HG03439 (cell line): Measurements from ENCODE around the gene PACRG.

Source experiments
- ATAC-seq: cut with Tn5 transposase; IDR thresholded peaks from one replicate; pipeline ENCODE4 v1.9.1; 2021; ENCODE audit warnings: mild to moderate bottlenecking, moderate library complexity; ENCODE audit not compliant: unreplicated experiment

The PACRG gene

DNA sequence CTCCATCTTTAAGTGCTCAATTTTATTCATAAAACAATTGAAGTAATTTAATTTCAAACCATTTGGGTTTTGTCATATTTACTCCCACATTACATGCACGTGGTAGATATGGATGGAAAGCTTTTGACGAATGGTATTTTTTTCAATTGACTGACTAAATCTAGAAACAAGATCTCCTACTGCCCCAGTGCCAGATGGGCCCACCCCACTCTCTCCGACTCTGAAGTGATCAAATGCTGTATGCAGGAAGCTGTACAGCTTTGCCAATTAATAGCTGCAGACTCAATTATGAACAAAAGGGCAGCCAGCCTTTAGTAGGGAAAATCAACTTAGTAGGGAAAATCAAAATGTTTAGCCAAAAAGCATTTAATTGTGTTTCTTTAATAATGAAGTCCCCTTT lies 46.2 kb downstream of the PACRG start:
- ATAC-seq: no peak

GRCh38 chr6:162777091-162777490 lies 49.3 kb downstream of the PACRG start:
- ATAC-seq: no peak

- no peak for ATAC-seq
Measured at GRCh38 chr6:162778603-162779002, 50.8 kb downstream of the PACRG start.

- ATAC-seq: no peak
Measured at GRCh38 chr6:162785632-162786242, 58.0 kb downstream of the PACRG start.

DNA sequence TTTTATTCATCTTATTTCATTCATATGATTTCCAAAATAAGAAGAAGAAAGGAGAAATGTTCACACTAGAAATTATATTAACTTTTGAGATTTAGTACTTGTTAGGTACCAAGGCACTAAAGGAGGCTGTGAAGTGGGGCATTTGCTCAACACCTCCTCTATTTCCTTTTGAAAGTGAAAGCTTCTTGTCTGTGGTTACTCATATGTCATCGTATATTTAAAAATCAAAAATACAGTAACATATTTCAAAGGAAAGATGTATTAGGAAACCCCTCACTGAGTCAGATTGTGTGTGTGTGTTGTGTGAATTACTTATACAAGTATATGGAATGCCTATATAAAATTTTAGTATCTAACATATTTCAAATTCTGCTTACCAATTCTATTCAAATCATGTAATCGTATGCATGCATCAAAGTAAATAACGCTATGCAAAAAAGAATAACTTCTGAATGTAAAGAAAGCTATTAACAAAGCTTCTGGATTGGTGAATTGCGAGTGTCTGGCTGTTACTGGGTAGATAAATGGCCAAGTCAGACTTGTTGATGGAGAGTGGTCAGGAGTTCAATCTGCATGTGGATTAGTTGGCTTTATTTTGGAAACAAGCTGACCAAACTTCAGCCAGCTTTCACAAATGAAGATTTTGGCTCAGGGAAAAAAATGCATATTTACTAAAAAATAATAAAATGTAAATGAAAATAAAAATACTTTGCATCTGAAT lies 70.9 kb downstream of the PACRG start:
- no peak for ATAC-seq

- ATAC-seq: no peak
Measured at GRCh38 chr6:162814426-162814973, 86.7 kb downstream of the PACRG start.

- no peak for ATAC-seq
Measured at GRCh38 chr6:162817196-162817595, 89.4 kb downstream of the PACRG start.

- no peak for ATAC-seq
Measured at GRCh38 chr6:162819284-162819683, 91.5 kb downstream of the PACRG start.

DNA sequence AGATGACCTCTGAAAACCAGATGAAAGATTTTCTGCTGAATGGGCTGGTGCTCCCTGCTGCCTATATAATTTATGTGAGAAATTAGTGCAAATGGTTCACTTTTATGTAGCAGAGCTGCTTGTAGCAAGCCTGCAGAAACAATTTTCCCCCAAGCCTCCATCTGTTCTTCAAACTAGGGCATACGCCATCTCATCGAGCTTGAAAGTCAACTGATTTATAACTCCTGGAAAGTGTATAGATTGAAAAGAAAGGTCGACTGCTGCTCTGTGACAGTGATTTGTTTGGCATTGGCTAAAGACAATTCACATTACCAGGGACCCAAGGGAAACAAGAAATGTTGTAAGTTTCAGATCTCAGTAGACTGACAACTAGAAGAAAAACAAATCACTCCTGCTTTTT lies 93.3 kb downstream of the PACRG start:
- ATAC-seq: no peak

- no peak for ATAC-seq
Measured at GRCh38 chr6:162825597-162825996, 97.8 kb downstream of the PACRG start.

DNA sequence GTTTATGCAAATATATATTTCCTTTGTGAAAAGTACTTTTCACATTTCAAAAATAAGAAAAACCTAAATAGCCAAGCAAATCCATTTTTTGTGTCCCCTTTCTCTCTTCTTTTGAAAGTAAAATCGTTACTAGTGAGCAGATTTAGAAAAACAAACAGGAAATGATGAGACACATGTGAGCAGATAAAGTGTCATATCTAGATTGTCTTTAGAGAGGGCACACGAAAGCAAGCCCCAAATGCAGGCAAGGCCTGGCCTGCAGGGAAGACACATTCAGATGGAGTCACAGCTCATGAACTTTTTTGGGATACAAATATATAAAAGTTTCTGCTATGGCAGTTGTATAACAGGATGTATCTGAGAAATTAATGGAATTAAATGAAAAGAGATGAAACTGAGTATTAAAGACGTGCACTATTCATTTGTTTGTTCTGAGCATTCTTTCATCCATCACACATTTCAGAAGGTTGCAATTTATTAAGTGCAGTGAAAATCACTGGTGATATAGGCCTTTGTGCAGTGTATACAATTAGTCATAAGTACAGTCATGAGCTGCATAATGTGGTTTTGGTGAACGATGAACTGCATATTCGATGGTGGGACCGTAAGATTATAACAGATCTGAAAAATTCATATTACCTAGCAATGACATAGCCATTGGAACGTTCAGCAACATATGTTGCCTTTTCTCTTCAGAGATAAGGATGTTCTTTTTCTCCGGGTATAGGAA lies 101.4 kb downstream of the PACRG start:
- no peak for ATAC-seq

DNA sequence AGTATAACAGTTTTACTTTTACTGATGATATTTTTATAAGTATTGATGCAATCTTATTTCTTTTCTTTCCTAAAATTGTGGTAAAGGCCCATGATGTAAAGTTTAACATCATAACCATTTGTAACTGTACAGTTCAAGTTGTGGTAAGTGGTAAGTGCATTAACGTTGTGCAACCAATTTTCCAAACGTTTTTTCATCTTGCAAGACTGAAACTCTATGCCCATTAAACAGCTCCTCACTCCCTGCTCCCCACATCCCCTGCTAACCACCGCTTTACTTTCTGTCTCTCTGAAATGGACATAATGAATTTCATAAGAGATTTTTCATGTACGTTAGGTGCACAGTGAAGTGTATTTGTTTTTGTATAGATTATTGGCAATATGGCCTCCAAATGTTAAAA lies 106.0 kb downstream of the PACRG start:
- no peak for ATAC-seq

DNA sequence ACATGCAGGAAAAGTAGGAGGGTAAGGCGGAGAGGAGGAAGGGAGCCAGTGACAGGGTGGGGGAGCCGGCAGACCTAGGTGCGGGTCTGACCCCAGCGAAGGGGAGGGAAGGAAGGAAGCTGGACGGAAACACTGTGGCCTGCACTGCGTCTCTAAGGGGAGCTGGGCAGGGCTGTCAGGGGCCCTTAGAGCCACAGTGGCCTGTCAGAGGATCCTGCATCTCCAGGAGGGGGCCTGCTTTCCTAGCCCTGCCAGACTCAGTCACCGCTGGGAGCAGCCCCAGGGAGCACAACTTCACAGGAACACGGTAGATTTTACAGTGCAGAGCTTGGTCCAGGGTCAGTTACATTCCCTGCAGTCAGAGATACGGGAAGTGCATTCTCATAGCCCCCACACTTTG lies 118.2 kb downstream of the PACRG start:
- ATAC-seq: no peak

DNA sequence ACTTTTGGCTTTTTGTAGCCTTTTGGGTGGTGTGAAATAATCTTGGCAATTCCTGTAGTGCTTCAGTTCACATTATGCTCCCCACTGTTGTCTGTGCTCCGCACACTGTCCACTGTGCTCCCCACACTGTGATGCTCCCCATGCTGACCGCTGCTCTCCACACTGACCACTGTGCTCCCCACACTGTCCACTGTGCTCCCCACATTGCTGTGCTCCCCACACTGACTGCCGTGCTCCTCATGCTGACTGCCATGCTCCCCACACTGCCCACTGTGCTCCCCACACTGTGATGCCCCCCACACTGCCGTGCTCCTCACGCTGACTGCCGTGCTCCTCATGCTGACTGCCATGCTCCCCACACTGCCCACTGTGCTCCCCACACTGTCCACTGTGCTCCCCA lies 118.9 kb downstream of the PACRG start:
- no peak for ATAC-seq

DNA sequence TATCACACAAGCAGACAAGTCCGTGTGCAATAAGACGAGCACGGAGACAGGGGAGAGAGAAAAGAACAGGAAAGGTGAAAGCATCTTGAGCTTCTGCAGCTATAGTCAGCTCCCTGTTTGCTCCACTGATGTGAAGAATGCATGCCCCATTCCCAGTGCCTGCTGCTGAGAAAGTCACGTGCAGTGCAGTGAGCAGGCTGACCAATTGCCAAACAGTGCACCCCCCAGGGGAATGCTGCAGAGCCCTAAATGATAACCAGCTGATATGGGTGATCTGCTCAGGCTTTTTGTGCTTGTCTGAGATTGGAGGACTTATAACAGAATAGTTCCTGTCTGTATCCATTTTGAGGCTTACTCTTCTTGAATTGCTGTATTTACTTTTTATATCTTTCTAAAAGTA lies 121.5 kb downstream of the PACRG start:
- ATAC-seq: no peak

- no peak for ATAC-seq
Measured at GRCh38 chr6:162852192-162852591, 124.4 kb downstream of the PACRG start.

DNA sequence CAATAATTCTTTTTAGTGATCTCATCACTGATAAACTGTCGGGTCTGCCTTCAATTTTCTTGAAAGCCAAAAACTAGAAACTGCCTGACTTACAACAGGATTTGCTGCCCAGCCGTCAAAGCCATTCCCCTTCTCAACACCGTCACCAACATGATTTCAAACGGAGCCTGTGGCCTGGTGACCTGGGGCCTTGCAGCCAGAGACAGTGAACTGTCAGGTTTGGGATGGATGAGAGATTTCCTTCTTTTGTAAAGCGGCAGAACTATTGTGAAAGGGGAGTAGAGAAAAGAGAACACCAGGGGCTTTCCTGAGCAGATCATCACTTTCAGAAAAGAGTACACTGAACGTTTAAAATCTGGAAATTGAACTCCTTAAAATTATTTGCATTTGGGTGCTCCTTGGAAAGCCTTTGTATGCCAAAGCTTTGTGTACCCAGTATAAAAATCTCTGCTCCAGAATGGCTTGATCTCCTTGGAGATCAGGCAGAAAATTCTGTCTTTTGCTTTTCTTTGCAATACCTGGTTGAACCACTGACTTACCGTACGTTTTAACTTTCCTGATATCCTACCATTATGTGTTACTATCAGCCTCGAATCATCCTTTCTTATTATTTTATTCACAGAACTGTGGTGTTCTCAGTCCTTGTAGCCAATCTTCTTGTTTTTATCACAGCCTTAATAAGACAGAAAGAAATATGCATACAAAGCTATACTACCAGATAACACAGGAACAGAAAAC lies 125.2 kb downstream of the PACRG start:
- no peak for ATAC-seq

DNA sequence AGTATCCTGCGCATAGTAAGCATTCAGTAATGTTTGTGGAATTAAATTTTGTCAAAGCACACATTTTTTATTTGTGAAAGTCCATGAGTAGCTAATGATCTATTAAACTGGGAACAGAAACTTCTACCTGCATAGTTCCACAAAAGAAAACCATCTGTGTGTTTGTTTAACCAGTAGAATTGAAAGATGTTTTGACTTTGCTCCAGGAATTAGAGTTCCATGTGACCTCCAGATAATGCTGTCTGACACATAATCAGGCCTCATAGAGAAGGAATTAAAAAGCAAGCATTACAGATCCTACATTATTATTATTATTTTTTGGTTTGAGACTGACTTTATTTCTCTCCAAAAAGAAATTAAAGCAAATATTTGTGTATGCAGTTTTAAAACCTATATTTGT lies 126.5 kb downstream of the PACRG start:
- ATAC-seq: no peak

- ATAC-seq: no peak
Measured at GRCh38 chr6:162854734-162855191, 127.0 kb downstream of the PACRG start.

DNA sequence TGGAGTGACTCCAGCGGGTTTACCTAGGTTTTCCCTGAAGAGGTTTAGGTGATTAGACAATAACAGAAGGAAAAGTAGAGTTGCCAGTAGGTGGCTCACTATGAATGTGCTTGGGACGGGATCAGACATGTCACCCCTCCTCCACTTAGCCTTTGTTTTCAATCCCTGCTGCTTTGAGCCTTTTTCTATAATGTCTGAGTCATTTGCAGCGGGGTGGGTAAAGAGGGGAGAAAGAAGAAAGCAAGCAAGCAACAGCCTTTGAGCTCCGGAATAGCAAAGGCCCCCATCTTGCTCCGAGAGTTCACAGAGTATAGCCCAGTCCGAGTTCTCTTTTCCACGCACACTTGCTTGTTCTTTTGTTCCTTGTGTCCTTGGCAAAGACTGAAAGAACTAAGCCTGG lies 129.1 kb downstream of the PACRG start:
- ATAC-seq: no peak

DNA sequence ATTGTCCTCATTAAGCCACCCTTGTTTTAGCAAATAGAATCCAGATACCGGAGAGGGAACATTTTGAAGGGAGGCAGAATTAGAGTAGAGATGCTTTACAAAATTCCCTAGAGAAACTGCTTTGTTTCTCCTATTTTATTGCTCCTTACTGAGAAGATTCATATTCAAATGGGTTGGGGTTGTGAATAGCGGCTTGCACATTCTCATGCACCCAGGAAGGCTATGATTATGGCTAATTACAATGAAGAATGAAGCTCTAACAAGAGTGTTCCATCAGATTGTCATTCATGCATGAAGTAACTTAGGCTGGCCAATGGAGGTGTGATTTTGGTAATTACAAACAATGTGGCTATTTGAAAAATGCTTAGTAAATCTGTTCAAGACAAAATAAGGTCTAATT lies 129.6 kb downstream of the PACRG start:
- ATAC-seq: no peak
